Keratinocyte (primary cell): ENCODE measurements around the gene IL12RB2.

Experiments
- EZH2 ChIP-seq: IDR thresholded peaks from one replicate; pipeline ENCODE4 v1.6.1; 2012; ENCODE audit warnings: inconsistent platforms, mild to moderate bottlenecking, low read length, moderate library complexity
- TF ChIP-seq, protein P1 (sequence below), 3 experiments: IDR thresholded peaks in 1 of 3; conservative IDR thresholded peaks in 1 of 3; optimal IDR thresholded peaks in 1 of 3; 2 replicates in 2 of 3; 3 replicates in 1 of 3; pipeline versions ENCODE3 to v1.5.1; 2011; ENCODE audit warnings: low read length in 3 of 3, mild to moderate bottlenecking in 3 of 3, moderate library complexity in 2 of 3, control low read depth in 1 of 3, inconsistent platforms in 1 of 3; ENCODE audit not compliant: insufficient read depth in 2 of 3; ENCODE audit errors: extremely low read depth in 1 of 3

DNA sequence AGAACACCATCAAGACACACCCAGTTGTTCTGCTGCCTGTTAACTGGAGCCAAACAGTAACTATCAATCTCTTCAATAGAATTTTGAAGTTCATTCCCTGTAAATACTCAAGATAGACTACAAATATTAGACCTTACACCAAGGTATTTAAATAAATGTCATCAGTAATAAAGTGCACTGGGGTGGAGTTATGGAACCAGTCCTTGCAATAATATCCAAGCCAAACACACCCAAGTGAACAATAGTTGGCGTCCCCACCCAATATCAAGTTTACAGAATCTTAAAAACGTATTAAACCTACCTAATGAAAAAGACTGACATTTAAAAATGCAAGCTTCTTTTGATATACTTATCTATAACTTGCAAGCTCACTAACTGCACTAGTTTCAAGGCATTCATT lies 119.8 kb downstream of the IL12RB2 start:
- TF ChIP-seq, protein P1, sequence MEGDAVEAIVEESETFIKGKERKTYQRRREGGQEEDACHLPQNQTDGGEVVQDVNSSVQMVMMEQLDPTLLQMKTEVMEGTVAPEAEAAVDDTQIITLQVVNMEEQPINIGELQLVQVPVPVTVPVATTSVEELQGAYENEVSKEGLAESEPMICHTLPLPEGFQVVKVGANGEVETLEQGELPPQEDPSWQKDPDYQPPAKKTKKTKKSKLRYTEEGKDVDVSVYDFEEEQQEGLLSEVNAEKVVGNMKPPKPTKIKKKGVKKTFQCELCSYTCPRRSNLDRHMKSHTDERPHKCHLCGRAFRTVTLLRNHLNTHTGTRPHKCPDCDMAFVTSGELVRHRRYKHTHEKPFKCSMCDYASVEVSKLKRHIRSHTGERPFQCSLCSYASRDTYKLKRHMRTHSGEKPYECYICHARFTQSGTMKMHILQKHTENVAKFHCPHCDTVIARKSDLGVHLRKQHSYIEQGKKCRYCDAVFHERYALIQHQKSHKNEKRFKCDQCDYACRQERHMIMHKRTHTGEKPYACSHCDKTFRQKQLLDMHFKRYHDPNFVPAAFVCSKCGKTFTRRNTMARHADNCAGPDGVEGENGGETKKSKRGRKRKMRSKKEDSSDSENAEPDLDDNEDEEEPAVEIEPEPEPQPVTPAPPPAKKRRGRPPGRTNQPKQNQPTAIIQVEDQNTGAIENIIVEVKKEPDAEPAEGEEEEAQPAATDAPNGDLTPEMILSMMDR (optimal IDR thresholded peaks at IDR 0.05 in 1 of 3, IDR thresholded peaks at IDR 0.05 in 1 of 3, conservative IDR thresholded peaks at IDR 0.05 in 1 of 3; ENCODE audit: extremely low read depth in 1 of 3, insufficient read depth in 2 of 3, low read length in 3 of 3): no peak
- TF ChIP-seq EZH2: no peak
